A549 (cell line): ENCODE data around the gene TLE1. TPM values are rescaled to one million over a fixed set of nuclear protein-coding genes. Genes with fewer than 3 reads are reported as not detected.

Source experiments
- ATAC-seq, 2 experiments: fragments of 200-7000 bp in 1 of 2; fragments of >200 bp in 1 of 2; cut with Nextera tagmentation in 1 of 2; cut with Tn5 transposase in 1 of 2; 3 replicates each; pipeline versions ENCODE4 v1.8.0 to v1.9.1; 2018 to 2020; ENCODE audit warnings: mild to moderate bottlenecking in 1 of 2, moderate library complexity in 1 of 2
- CTCF ChIA-PET: fragments of 300-600 bp; sonication (Branson Sonifier 250); formaldehyde crosslinking; extraction: SDS; loops from one replicate; lab custom pipeline; 2021; ENCODE audit warnings: antibody characterized with exemption, inconsistent platforms; lab: Yijun Ruan, JAX
- POLR2A ChIA-PET: fragments of 350-600 bp; formaldehyde crosslinking; extraction: SDS; loops from one replicate; lab custom pipeline; 2021; ENCODE audit warnings: antibody characterized with exemption, inconsistent platforms; lab: Yijun Ruan, JAX
- DNase-seq, 2 experiments: peaks; one replicate each; pipeline versions ENCODE4 v3.0.0 to v3.0.0-alpha.2; 2011 to 2016; ENCODE audit warnings: low read depth in 1 of 2, low spot score in 1 of 2
- FAIRE-seq: peaks from 2 replicates; lab custom pipeline; 2011; peaks lifted over from hg19 to GRCh38; lab: Jason Lieb, UNC
- H3K27ac ChIP-seq, 2 experiments: fragments of >200 bp; sonication (Bioruptor Twin); formaldehyde crosslinking; 3 replicates each; pipeline ENCODE4 v1.5.1; 2016 to 2017
- H3K4me1 ChIP-seq: fragments of >200 bp; sonication (Bioruptor Twin); formaldehyde crosslinking; 3 replicates; pipeline ENCODE4 v1.6.1; 2016
- H3K4me2 ChIP-seq: fragments of >200 bp; sonication (Bioruptor Twin); formaldehyde crosslinking; 3 replicates; pipeline ENCODE4 v1.6.1; 2016
- H3K4me3 ChIP-seq: fragments of >200 bp; sonication (Bioruptor Twin); formaldehyde crosslinking; 3 replicates; pipeline ENCODE4 v1.5.1; 2016
- H3K9me3 ChIP-seq: fragments of >200 bp; sonication (Bioruptor Twin); formaldehyde crosslinking; 3 replicates; pipeline ENCODE4 v1.6.1; 2016
- CEBPB ChIP-seq, 2 experiments: fragments of >200 bp in 1 of 2; sonication (Bioruptor Twin) in 1 of 2; formaldehyde crosslinking in 1 of 2; IDR thresholded peaks; 2 replicates each; pipeline ENCODE4 v1.6.1; 2012 to 2016
- CHD2 ChIP-seq: fragments of 150-350 bp; IDR thresholded peaks from 2 replicates; pipeline ENCODE4 v1.6.1; 2014; ENCODE audit warnings: low read length; ENCODE audit not compliant: partially characterized antibody
- EHMT2 ChIP-seq: fragments of 200-600 bp; sonication (generic); IDR thresholded peaks from 2 replicates; pipeline ENCODE4 v1.6.1; 2016; ENCODE audit warnings: antibody characterized with exemption, low read depth, mild to moderate bottlenecking, moderate library complexity
- FOSB ChIP-seq: fragments of 250-450 bp; sonication (Bioruptor Pico); IDR thresholded peaks from 2 replicates; pipeline ENCODE4 v1.5.0; 2020; ENCODE audit warnings: mild to moderate bottlenecking, moderate library complexity
- FOSL2 ChIP-seq, 2 experiments: fragments of 450-650 bp in 1 of 2; fragments of >200 bp in 1 of 2; sonication (Bioruptor Twin) in 1 of 2; formaldehyde crosslinking; IDR thresholded peaks; 2 replicates each; pipeline versions ENCODE4 v1.5.0 to v1.6.1; 2016 to 2020; ENCODE audit warnings: mild to moderate bottlenecking in 1 of 2, moderate library complexity in 1 of 2
- FOXS1 ChIP-seq: fragments of 250-450 bp; sonication (Bioruptor Pico); IDR thresholded peaks from 2 replicates; pipeline ENCODE4 v1.5.0; 2020; ENCODE audit warnings: mild to moderate bottlenecking, moderate library complexity
- MAFK ChIP-seq: fragments of 450-650 bp; IDR thresholded peaks from 2 replicates; pipeline ENCODE4 v1.6.1; 2014; ENCODE audit not compliant: partially characterized antibody
- NR3C1 ChIP-seq: fragments of >200 bp; sonication (Bioruptor Twin); formaldehyde crosslinking; IDR thresholded peaks from 3 replicates; pipeline ENCODE4 v1.6.1; 2017
- RNF2 ChIP-seq: fragments of 200-600 bp; sonication (generic); IDR thresholded peaks from 2 replicates; pipeline ENCODE4 v1.6.1; 2016; ENCODE audit warnings: low read depth, mild to moderate bottlenecking, antibody characterized with exemption, moderate library complexity, borderline replicate concordance
- ZFP36 ChIP-seq: fragments of 450-650 bp; IDR thresholded peaks from 2 replicates; pipeline ENCODE4 v1.6.1; 2014; ENCODE audit warnings: borderline replicate concordance; ENCODE audit not compliant: partially characterized antibody
- WGBS: methylation state at CpG from one replicate; pipeline ENCODE4 v1.1.6; 2017; ENCODE audit errors: missing lambda C conversion rate; 5-methylcytosine and 5-hydroxymethylcytosine counted together
- polyA plus RNA-seq, 4 experiments: library from polyadenylated mRNA; depleted of rRNA in 3 of 4; stranded (reverse); fragments of >200 nt; fragmentation: RNase III in 1 of 4; extraction: RNeasy Plus Mini Kit Qiagen cat#74134 plus additional on column Dnase treatment in 1 of 4; gene quantifications; 2 replicates in 3 of 4; 3 replicates in 1 of 4; pipeline ENCODE4 v1.2.3, GENCODE V29; 2011 to 2017
- TF ChIP-seq, protein P1 (sequence below): fragments of 150-350 bp; IDR thresholded peaks from 2 replicates; pipeline ENCODE4 v1.6.1; 2014; ENCODE audit warnings: low read depth, mild to moderate bottlenecking, low read length
- TF ChIP-seq, protein P2 (sequence below): fragments of 200-600 bp; sonication (generic); IDR thresholded peaks from 2 replicates; pipeline ENCODE4 v1.6.1; 2016; ENCODE audit warnings: antibody characterized with exemption, mild to moderate bottlenecking, moderate library complexity
- TF ChIP-seq, protein P3 (sequence below): fragments of 450-650 bp; IDR thresholded peaks from 2 replicates; pipeline ENCODE4 v1.6.1; 2014; ENCODE audit warnings: antibody characterized with exemption
- TF ChIP-seq, protein P4 (sequence below): fragments of >200 bp; sonication (Bioruptor Twin); formaldehyde crosslinking; IDR thresholded peaks from 3 replicates; pipeline ENCODE4 v1.5.1; 2016

TLE1 gene
- polyA plus RNA-seq, 2 of the 4 experiments (the other 2 are of a cell fraction) = 45.8 to 117 TPM

DNA sequence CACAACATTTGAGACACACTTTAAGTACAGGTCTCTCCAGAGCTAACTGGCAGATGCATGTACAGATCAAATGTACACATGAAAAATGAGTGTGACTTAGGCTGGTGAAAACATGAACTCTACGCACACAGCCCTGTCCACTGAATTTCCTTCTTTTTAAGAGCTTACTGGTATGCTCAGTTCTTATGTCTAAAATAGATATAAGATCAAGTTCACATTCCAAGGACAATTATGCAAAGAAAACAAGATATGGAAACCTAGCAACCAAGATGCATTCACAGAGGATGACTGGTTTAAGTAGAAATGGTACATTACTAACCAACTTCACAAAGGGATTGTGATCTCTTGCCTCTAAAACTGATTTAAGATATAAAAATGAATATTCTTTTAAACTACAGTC is 56.7 kb downstream of the TLE1 start:
- POLR2A ChIA-PET = interaction anchor here (0.6 kb wide), 1 partner anchor 45 kb away, joined by 4 read pairs; no protein-coding TSS in a partner anchor
- peaks cover 87% of the 10 kb centered on the region for H3K4me1 ChIP-seq
- no peak overlapping the region for H3K4me3 ChIP-seq
- CTCF ChIA-PET = interaction anchor here (0.6 to 1.2 kb wide), 2 partner anchors 25 to 969 kb away, joined by 3 to 7 read pairs; no protein-coding TSS in a partner anchor
- ATAC-seq (peak in 1 of 2 experiments; percentile 8; a peak in 2 of 6 replicates), FAIRE-seq (no peak), DNase-seq (peak in 1 of 2 experiments; percentile 54)
- H3K9me3 ChIP-seq = no peaks in the 10 kb centered on the region
- H3K4me2 ChIP-seq = peak overlapping the region; percentile 33; the same call in 2 of the 3 replicates
- TF ChIP-seq FOSL2 (IDR thresholded peaks at IDR 0.05) = no peak
- TF ChIP-seq FOSL2 (CRISPR knock-in tag; IDR thresholded peaks at IDR 0.05) = peak; percentile 21; the same call in 1 of the 2 replicates
- TF ChIP-seq FOSB (CRISPR knock-in tag) = no peak
- TF ChIP-seq, all 56 proteins: peak for 1
- 91% methylated on average over 1 of the region's 1 CpG for WGBS
- peak overlapping the region; percentile 38 to 63; a peak in 4 of 6 replicates for H3K27ac ChIP-seq

DNA sequence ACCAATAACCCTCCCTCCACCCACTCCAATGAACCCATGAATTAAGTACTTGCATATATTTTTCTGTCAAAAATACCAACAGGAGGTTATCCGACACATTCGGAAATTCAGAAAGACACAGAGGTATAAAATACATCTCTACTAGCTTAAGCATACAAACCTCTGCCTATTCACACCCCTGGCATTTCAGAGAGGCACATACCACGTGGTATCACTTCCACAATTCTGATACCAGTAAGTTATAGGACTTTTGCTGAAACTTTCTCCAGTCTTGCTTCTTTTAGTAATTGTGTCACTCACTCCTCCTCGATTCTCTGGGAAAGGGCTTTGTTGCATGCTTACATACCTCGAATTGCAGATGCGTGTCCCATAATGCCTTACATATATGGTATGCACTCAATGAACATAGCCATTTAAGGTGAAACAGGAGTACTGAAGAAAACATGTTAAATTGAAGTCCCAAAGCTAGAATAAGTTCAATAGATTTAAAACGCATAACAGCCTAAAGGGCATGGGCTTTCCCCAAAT is 58.1 kb downstream of the TLE1 start:
- Histone ChIP-seq H3K4me1 (peaks cover 93% of the 10 kb centered on the region), H3K9me3 (no peaks in the 10 kb centered on the region), H3K4me3 (no peak overlapping the region), H3K4me2 (no peak overlapping the region), H3K27ac (peak overlapping the region in 1 of 2 experiments; percentile 63; a peak in 3 of 6 replicates)
- no peak for DNase-seq
- CTCF ChIA-PET = interaction anchor here (0.9 kb wide), 1 partner anchor 22 kb away, joined by 3 read pairs; no protein-coding TSS in a partner anchor
- WGBS = 88% methylated on average over 7 of the region's 7 CpGs
- POLR2A ChIA-PET = no interaction called here
- no peak for ATAC-seq
- TF ChIP-seq NR3C1 (no peak), FOXS1 (CRISPR knock-in tag) (no peak), RNF2 (no peak), ZFP36 (no peak), CEBPB (IDR thresholded peaks at IDR 0.05) (no peak), CHD2 (no peak), MAFK (no peak), FOSL2 (IDR thresholded peaks at IDR 0.05) (no peak), FOSL2 (CRISPR knock-in tag; IDR thresholded peaks at IDR 0.05) (no peak), EHMT2 (no peak)
- TF ChIP-seq, protein P1, sequence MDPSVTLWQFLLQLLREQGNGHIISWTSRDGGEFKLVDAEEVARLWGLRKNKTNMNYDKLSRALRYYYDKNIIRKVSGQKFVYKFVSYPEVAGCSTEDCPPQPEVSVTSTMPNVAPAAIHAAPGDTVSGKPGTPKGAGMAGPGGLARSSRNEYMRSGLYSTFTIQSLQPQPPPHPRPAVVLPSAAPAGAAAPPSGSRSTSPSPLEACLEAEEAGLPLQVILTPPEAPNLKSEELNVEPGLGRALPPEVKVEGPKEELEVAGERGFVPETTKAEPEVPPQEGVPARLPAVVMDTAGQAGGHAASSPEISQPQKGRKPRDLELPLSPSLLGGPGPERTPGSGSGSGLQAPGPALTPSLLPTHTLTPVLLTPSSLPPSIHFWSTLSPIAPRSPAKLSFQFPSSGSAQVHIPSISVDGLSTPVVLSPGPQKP = no peak
- TF ChIP-seq, protein P2, sequence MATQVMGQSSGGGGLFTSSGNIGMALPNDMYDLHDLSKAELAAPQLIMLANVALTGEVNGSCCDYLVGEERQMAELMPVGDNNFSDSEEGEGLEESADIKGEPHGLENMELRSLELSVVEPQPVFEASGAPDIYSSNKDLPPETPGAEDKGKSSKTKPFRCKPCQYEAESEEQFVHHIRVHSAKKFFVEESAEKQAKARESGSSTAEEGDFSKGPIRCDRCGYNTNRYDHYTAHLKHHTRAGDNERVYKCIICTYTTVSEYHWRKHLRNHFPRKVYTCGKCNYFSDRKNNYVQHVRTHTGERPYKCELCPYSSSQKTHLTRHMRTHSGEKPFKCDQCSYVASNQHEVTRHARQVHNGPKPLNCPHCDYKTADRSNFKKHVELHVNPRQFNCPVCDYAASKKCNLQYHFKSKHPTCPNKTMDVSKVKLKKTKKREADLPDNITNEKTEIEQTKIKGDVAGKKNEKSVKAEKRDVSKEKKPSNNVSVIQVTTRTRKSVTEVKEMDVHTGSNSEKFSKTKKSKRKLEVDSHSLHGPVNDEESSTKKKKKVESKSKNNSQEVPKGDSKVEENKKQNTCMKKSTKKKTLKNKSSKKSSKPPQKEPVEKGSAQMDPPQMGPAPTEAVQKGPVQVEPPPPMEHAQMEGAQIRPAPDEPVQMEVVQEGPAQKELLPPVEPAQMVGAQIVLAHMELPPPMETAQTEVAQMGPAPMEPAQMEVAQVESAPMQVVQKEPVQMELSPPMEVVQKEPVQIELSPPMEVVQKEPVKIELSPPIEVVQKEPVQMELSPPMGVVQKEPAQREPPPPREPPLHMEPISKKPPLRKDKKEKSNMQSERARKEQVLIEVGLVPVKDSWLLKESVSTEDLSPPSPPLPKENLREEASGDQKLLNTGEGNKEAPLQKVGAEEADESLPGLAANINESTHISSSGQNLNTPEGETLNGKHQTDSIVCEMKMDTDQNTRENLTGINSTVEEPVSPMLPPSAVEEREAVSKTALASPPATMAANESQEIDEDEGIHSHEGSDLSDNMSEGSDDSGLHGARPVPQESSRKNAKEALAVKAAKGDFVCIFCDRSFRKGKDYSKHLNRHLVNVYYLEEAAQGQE = no peak
- TF ChIP-seq, protein P3, sequence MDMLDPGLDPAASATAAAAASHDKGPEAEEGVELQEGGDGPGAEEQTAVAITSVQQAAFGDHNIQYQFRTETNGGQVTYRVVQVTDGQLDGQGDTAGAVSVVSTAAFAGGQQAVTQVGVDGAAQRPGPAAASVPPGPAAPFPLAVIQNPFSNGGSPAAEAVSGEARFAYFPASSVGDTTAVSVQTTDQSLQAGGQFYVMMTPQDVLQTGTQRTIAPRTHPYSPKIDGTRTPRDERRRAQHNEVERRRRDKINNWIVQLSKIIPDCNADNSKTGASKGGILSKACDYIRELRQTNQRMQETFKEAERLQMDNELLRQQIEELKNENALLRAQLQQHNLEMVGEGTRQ = no peak
- TF ChIP-seq, protein P4, sequence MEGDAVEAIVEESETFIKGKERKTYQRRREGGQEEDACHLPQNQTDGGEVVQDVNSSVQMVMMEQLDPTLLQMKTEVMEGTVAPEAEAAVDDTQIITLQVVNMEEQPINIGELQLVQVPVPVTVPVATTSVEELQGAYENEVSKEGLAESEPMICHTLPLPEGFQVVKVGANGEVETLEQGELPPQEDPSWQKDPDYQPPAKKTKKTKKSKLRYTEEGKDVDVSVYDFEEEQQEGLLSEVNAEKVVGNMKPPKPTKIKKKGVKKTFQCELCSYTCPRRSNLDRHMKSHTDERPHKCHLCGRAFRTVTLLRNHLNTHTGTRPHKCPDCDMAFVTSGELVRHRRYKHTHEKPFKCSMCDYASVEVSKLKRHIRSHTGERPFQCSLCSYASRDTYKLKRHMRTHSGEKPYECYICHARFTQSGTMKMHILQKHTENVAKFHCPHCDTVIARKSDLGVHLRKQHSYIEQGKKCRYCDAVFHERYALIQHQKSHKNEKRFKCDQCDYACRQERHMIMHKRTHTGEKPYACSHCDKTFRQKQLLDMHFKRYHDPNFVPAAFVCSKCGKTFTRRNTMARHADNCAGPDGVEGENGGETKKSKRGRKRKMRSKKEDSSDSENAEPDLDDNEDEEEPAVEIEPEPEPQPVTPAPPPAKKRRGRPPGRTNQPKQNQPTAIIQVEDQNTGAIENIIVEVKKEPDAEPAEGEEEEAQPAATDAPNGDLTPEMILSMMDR = no peak
- no peak for FAIRE-seq
